GM19328 (cell line): ENCODE results near the gene CACNA2D3.

Source experiments
- ATAC-seq: cut with Tn5 transposase; IDR thresholded peaks from one replicate; pipeline ENCODE4 v1.9.1; 2021; ENCODE audit warnings: mild to moderate bottlenecking, moderate library complexity; ENCODE audit not compliant: unreplicated experiment

CACNA2D3 gene

GRCh38 chr3:54892168-54892567 is 769.8 kb downstream of the CACNA2D3 start:
- no peak for ATAC-seq

- ATAC-seq, result no peak
Observed at GRCh38 chr3:54895613-54896012, 773.3 kb downstream of the CACNA2D3 start.

- no peak for ATAC-seq
Observed at GRCh38 chr3:54897028-54897711, 774.8 kb downstream of the CACNA2D3 start.

- no peak for ATAC-seq
Observed at GRCh38 chr3:54899273-54899672, 776.9 kb downstream of the CACNA2D3 start.

GRCh38 chr3:54900838-54901591 is 778.7 kb downstream of the CACNA2D3 start:
- no peak for ATAC-seq

- ATAC-seq, result no peak
Observed at GRCh38 chr3:54901906-54902685, 779.7 kb downstream of the CACNA2D3 start.

GRCh38 chr3:54905261-54905888 is 783.0 kb downstream of the CACNA2D3 start:
- no peak for ATAC-seq

GRCh38 chr3:54905920-54906319 is 783.6 kb downstream of the CACNA2D3 start:
- ATAC-seq, result no peak

GRCh38 chr3:54906763-54907162 is 784.4 kb downstream of the CACNA2D3 start:
- ATAC-seq, result no peak

- no peak for ATAC-seq
Observed at GRCh38 chr3:54909191-54909590, 786.8 kb downstream of the CACNA2D3 start.

- ATAC-seq, result no peak
Observed at GRCh38 chr3:54914180-54914579, 791.8 kb downstream of the CACNA2D3 start.

GRCh38 chr3:54915181-54915580 is 792.8 kb downstream of the CACNA2D3 start:
- ATAC-seq, result no peak

GRCh38 chr3:54915976-54916375 is 793.6 kb downstream of the CACNA2D3 start:
- ATAC-seq, result no peak

- no peak for ATAC-seq
Observed at GRCh38 chr3:54916732-54917131, 794.4 kb downstream of the CACNA2D3 start.

GRCh38 chr3:54917174-54917573 is 794.8 kb downstream of the CACNA2D3 start:
- no peak for ATAC-seq

GRCh38 chr3:54917862-54918261 is 795.5 kb downstream of the CACNA2D3 start:
- ATAC-seq, result no peak

GRCh38 chr3:54918516-54918915 is 796.2 kb downstream of the CACNA2D3 start:
- no peak for ATAC-seq

GRCh38 chr3:54928046-54928770 is 805.9 kb downstream of the CACNA2D3 start, which contains the start of gene LRTM1:
Gene LRTM1 (minus strand): TSS chr3:54928059. CDS start chr3:54927911, 148 bp downstream.
- no peak for ATAC-seq

GRCh38 chr3:54931182-54931581 is 808.8 kb downstream of the CACNA2D3 start:
- no peak for ATAC-seq

- ATAC-seq, result no peak
Observed at GRCh38 chr3:54932606-54933005, 810.3 kb downstream of the CACNA2D3 start.
